HG03575 (cell line): ENCODE data around the gene NRL.
"Not testable (repeated sequence)": the region's sequence is repeated elsewhere in the genome, so short reads cannot be mapped to it uniquely, and the experiment has no call there.

Experiments
- ATAC-seq: cut with Tn5 transposase; IDR thresholded peaks from one replicate; pipeline ENCODE4 v1.9.1; 2021; ENCODE audit not compliant: unreplicated experiment, insufficient number of reproducible peaks, low FRiP score; ENCODE audit errors: extremely low read depth

NRL gene

GRCh38 chr14:24040692-24041091, 74.1 kb downstream of the NRL start:
- no peak for ATAC-seq

- no peak for ATAC-seq
Observed at GRCh38 chr14:24038686-24039085, 76.1 kb downstream of the NRL start.

GRCh38 chr14:24037658-24038037, 77.1 kb downstream of the NRL start:
- ATAC-seq: no peak

- ATAC-seq: not testable (repeated sequence)
Observed at GRCh38 chr14:24036963-24037657, 77.6 kb downstream of the NRL start.

GRCh38 chr14:24036169-24036962, 78.4 kb downstream of the NRL start:
- ATAC-seq: no peak

- not testable (repeated sequence) for ATAC-seq
Observed at GRCh38 chr14:24035769-24036168, 79.0 kb downstream of the NRL start.

- ATAC-seq: no peak
Observed at GRCh38 chr14:24032727-24033418, 81.9 kb downstream of the NRL start.

- ATAC-seq: not testable (repeated sequence)
Observed at GRCh38 chr14:24031331-24031730, 83.4 kb downstream of the NRL start.

GRCh38 chr14:24029687-24030086, 85.1 kb downstream of the NRL start:
- ATAC-seq: not testable (repeated sequence)
